H9 (cell line): ENCODE results near the gene CPNE7. TPM values are rescaled to one million over a fixed set of nuclear protein-coding genes. Genes with fewer than 3 reads are reported as not detected.

Experiments
- DNase-seq: peaks from one replicate; pipeline ENCODE4 v3.0.0-alpha.2; 2017
- H2AFZ ChIP-seq: one replicate; pipeline ENCODE4 v1.6.1; 2013; ENCODE audit warnings: mild to moderate bottlenecking, low read length, control low read depth, moderate library complexity
- H2AK5ac ChIP-seq: 2 replicates; pipeline ENCODE4 v1.6.1; 2013; ENCODE audit warnings: low read length, control low read depth, mixed read lengths; ENCODE audit not compliant: insufficient read length
- H2BK120ac ChIP-seq: one replicate; pipeline ENCODE4 v1.6.1; 2013; ENCODE audit warnings: low read depth, mild to moderate bottlenecking, low read length, control low read depth, inconsistent platforms; ENCODE audit not compliant: poor library complexity, severe bottlenecking
- H2BK12ac ChIP-seq: 2 replicates; pipeline ENCODE4 v1.6.1; 2013; ENCODE audit warnings: low read length, control low read depth, mixed read lengths, low read depth; ENCODE audit not compliant: insufficient read length
- H2BK15ac ChIP-seq: 2 replicates; pipeline ENCODE4 v1.6.1; 2013; ENCODE audit warnings: low read depth, low read length, control low read depth
- H2BK20ac ChIP-seq: one replicate; pipeline ENCODE4 v1.6.1; 2013; ENCODE audit warnings: low read depth, mild to moderate bottlenecking, low read length, control low read depth, inconsistent platforms; ENCODE audit not compliant: poor library complexity, severe bottlenecking
- H2BK5ac ChIP-seq: 2 replicates; pipeline ENCODE4 v1.6.1; 2013; ENCODE audit warnings: low read length, control low read depth, mixed read lengths; ENCODE audit not compliant: insufficient read length
- H3K14ac ChIP-seq: 2 replicates; pipeline ENCODE4 v1.6.1; 2013; ENCODE audit warnings: low read length, control low read depth; ENCODE audit not compliant: insufficient read depth
- H3K18ac ChIP-seq: 2 replicates; pipeline ENCODE4 v1.6.1; 2013; ENCODE audit warnings: low read depth, mild to moderate bottlenecking, mixed read lengths, low read length, control low read depth; ENCODE audit not compliant: insufficient read length
- H3K23ac ChIP-seq: 2 replicates; pipeline ENCODE4 v1.6.1; 2013; ENCODE audit warnings: low read length, control low read depth, mixed read lengths, low read depth; ENCODE audit not compliant: insufficient read length
- H3K23me2 ChIP-seq: 2 replicates; pipeline ENCODE4 v1.6.1; 2013; ENCODE audit warnings: low read depth, mild to moderate bottlenecking, mixed read lengths, low read length, control low read depth; ENCODE audit not compliant: insufficient read length, poor library complexity, severe bottlenecking
- H3K27ac ChIP-seq: 2 replicates; pipeline ENCODE4 v1.5.1; 2013; ENCODE audit warnings: low read length, control low read depth, mixed read lengths, low read depth; ENCODE audit not compliant: insufficient read length
- H3K27me3 ChIP-seq: 2 replicates; pipeline ENCODE4 v1.6.1; 2013; ENCODE audit warnings: low read length, control low read depth, inconsistent platforms; ENCODE audit not compliant: insufficient read depth
- H3K4ac ChIP-seq: 2 replicates; pipeline ENCODE4 v1.6.1; 2013; ENCODE audit warnings: low read depth, mild to moderate bottlenecking, control low read depth, inconsistent platforms, low read length, moderate library complexity
- H3K4me1 ChIP-seq: 2 replicates; pipeline ENCODE4 v1.6.1; 2013; ENCODE audit warnings: low read length, control low read depth, inconsistent platforms; ENCODE audit not compliant: insufficient read depth
- H3K4me2 ChIP-seq: 2 replicates; pipeline ENCODE4 v1.6.1; 2013; ENCODE audit warnings: low read length, control low read depth, mixed read lengths; ENCODE audit not compliant: insufficient read length, insufficient read depth
- H3K56ac ChIP-seq: 2 replicates; pipeline ENCODE4 v1.6.1; 2013; ENCODE audit warnings: low read depth, mild to moderate bottlenecking, mixed read lengths, low read length, control low read depth; ENCODE audit not compliant: insufficient read length
- H3K79me1 ChIP-seq: 2 replicates; pipeline ENCODE4 v1.6.1; 2013; ENCODE audit warnings: low read depth, mild to moderate bottlenecking, moderate library complexity, low read length, control low read depth, inconsistent platforms; ENCODE audit not compliant: insufficient read depth, poor library complexity, severe bottlenecking
- H3K79me2 ChIP-seq: 2 replicates; pipeline ENCODE4 v1.6.1; 2013; ENCODE audit warnings: low read length, control low read depth, inconsistent platforms; ENCODE audit not compliant: insufficient read depth
- H3K9ac ChIP-seq: 2 replicates; pipeline ENCODE4 v1.6.1; 2013; ENCODE audit warnings: low read length, control low read depth, mixed read lengths; ENCODE audit not compliant: insufficient read length; ENCODE audit errors: extremely low read depth
- H3K9me3 ChIP-seq: one replicate; pipeline ENCODE4 v1.6.1; 2013; ENCODE audit warnings: low read depth, low read length, inconsistent platforms; ENCODE audit not compliant: control insufficient read depth
- H3T11ph ChIP-seq: one replicate; pipeline ENCODE4 v1.6.1; 2013; ENCODE audit warnings: mild to moderate bottlenecking, low read length, control low read depth, inconsistent platforms
- H4K20me1 ChIP-seq: one replicate; pipeline ENCODE4 v1.6.1; 2013; ENCODE audit not compliant: control insufficient read depth, insufficient read length, insufficient read depth
- H4K5ac ChIP-seq: 2 replicates; pipeline ENCODE4 v1.6.1; 2013; ENCODE audit warnings: low read depth, mild to moderate bottlenecking, mixed read lengths, low read length, control low read depth; ENCODE audit not compliant: insufficient read length
- H4K8ac ChIP-seq: replicated peaks from 2 replicates; pipeline ENCODE4 v1.6.1; 2013; ENCODE audit warnings: low read length, control low read depth, mixed read lengths, low read depth; ENCODE audit not compliant: insufficient read length
- H4K91ac ChIP-seq: 2 replicates; pipeline ENCODE4 v1.6.1; 2013; ENCODE audit warnings: low read depth, mild to moderate bottlenecking, moderate library complexity, mixed read lengths, low read length, control low read depth; ENCODE audit not compliant: insufficient read length
- H3K27ac Mint-ChIP-seq, 3 experiments: 2 replicates in 2 of 3; 3 replicates in 1 of 3; pipeline ENCODE4 v1.8.0; 2020 to 2021; ENCODE audit warnings: mixed read lengths in 3 of 3, mild to moderate bottlenecking in 1 of 3, moderate library complexity in 1 of 3
- H3K27me3 Mint-ChIP-seq: 2 replicates; pipeline ENCODE4 v1.8.0; 2021; ENCODE audit warnings: low read depth, mild to moderate bottlenecking, moderate library complexity, mixed read lengths
- H3K36me3 Mint-ChIP-seq, 3 experiments: 2 replicates in 2 of 3; 3 replicates in 1 of 3; pipeline ENCODE4 v1.8.0; 2020 to 2021; ENCODE audit warnings: low read depth in 3 of 3, mixed read lengths in 3 of 3; ENCODE audit not compliant: insufficient read depth in 1 of 3
- H3K4me1 Mint-ChIP-seq, 2 experiments: 2 replicates each; pipeline ENCODE4 v1.8.0; 2020; ENCODE audit warnings: mixed read lengths in 2 of 2
- H3K4me3 Mint-ChIP-seq, 2 experiments: 2 replicates in 1 of 2; 3 replicates in 1 of 2; pipeline ENCODE4 v1.8.0; 2020 to 2021; ENCODE audit warnings: mild to moderate bottlenecking in 2 of 2, mixed read lengths in 2 of 2, moderate library complexity in 1 of 2
- H3K9me3 Mint-ChIP-seq, 2 experiments: 2 replicates in 1 of 2; 3 replicates in 1 of 2; pipeline ENCODE4 v1.8.0; 2020; ENCODE audit warnings: mild to moderate bottlenecking in 2 of 2, mixed read lengths in 2 of 2, moderate library complexity in 1 of 2
- CTCF ChIP-seq: fragments of 200-600 bp; sonication (generic); conservative IDR thresholded peaks from 3 replicates; pipeline ENCODE4 v1.8.0; 2021; ENCODE audit warnings: antibody characterized with exemption, mild to moderate bottlenecking
- WGBS: extraction: QIAGEN DNeasy Blood & Tissue Kit; methylation state at CpG from one replicate; pipeline ENCODE4 v1.1.7; 2013; ENCODE audit warnings: missing lambda C conversion rate, low lambda C conversion rate, mixed read lengths; ENCODE audit not compliant: insufficient read length; ENCODE audit errors: extremely low coverage; 5-methylcytosine and 5-hydroxymethylcytosine counted together
- total RNA-seq: library from RNA; stranded (reverse); gene quantifications from 2 replicates; pipeline ENCODE4 v1.2.1, GENCODE V29; 2021

Gene CPNE7
- total RNA-seq, 1 experiment from 2014 or later: 23.4 TPM

- peaks cover 14% of the 10 kb centered on the region for H3K27me3 Mint-ChIP-seq
- no peak overlapping the region for H3K4me3 Mint-ChIP-seq
- no peak for DNase-seq
- Histone ChIP-seq H3K4ac (no peak overlapping the region), H2AFZ (no peak overlapping the region), H4K8ac (no peak overlapping the region), H3K27me3 (no peaks in the 10 kb centered on the region), H3T11ph (no peak overlapping the region), H3K18ac (no peak overlapping the region), H2BK12ac (no peak overlapping the region), H4K5ac (no peak overlapping the region), H4K20me1 (no peaks in the 10 kb centered on the region), H2BK15ac (no peak overlapping the region), H3K23me2 (no peaks in the 10 kb centered on the region), H3K9ac (no peak overlapping the region), H3K79me2 (no peaks in the 10 kb centered on the region), H4K91ac (no peak overlapping the region), H3K9me3 (no peaks in the 10 kb centered on the region), H3K4me1 (no peaks in the 10 kb centered on the region), H3K23ac (no peak overlapping the region), H3K56ac (no peak overlapping the region), H3K14ac (no peak overlapping the region), H3K79me1 (no peaks in the 10 kb centered on the region), H3K27ac (no peak overlapping the region), H3K4me2 (no peak overlapping the region), H2BK5ac (no peak overlapping the region), H2AK5ac (no peak overlapping the region), H2BK20ac (no peak overlapping the region), H2BK120ac (no peak overlapping the region)
- WGBS: no CpG with 5 or more reads among the region's 19 CpGs
- H3K4me1 Mint-ChIP-seq: no peaks in the 10 kb centered on the region
- no peak overlapping the region for H3K27ac Mint-ChIP-seq
- no peak for TF ChIP-seq CTCF
- H3K36me3 Mint-ChIP-seq: peaks cover 3 to 8% (median 6%) of the 10 kb centered on the region in 3 experiments; a peak in 6 of 7 replicates
- peaks cover 3 to 5% of the 10 kb centered on the region in 2 experiments; a peak in 4 of 5 replicates for H3K9me3 Mint-ChIP-seq
Measured at GRCh38 chr16:89582614-89583196, 7.1 kb downstream of the CPNE7 start.
